ENCODE measurements around the gene GAS2L3. TPM values are rescaled to one million over a fixed set of nuclear protein-coding genes. Genes with fewer than 3 reads are reported as not detected.

GAS2L3 gene
- total RNA-seq, 1 donor from 2014 or later = 5.2 TPM

- no peaks in the 10 kb centered on the region for H3K27me3 ChIP-seq (ENCODE audit: insufficient read depth, low read length)
- no peak for DNase-seq (ENCODE audit: low read depth)
- Mint-ChIP-seq H3K27ac (ENCODE audit: unreplicated experiment) (no peak overlapping the region), H3K9me3 (ENCODE audit: unreplicated experiment) (peaks cover 2% of the 10 kb centered on the region), H3K27me3 (ENCODE audit: low read depth, unreplicated experiment) (no peaks in the 10 kb centered on the region), H3K4me1 (ENCODE audit: low read depth, unreplicated experiment) (no peaks in the 10 kb centered on the region), H3K36me3 (ENCODE audit: low read depth, unreplicated experiment) (peaks cover 3% of the 10 kb centered on the region), H3K4me3 (ENCODE audit: unreplicated experiment) (no peak overlapping the region)
- no peaks in the 10 kb centered on the region for H3K79me2 ChIP-seq (ENCODE audit: insufficient read depth, low read length)
- no peak overlapping the region for H2AFZ ChIP-seq (ENCODE audit: low read depth, low read length)
- H3K9me3 ChIP-seq (ENCODE audit: insufficient read depth, low read depth, low read length) = no peaks in the 10 kb centered on the region
- H3K27ac ChIP-seq (ENCODE audit: low read depth, low read length) = no peak overlapping the region
- no peak overlapping the region for H3K4me2 ChIP-seq (ENCODE audit: low read length)
- H3K9ac ChIP-seq (ENCODE audit: low read length) = no peak overlapping the region
- FAIRE-seq = no peak
- H3K4me1 ChIP-seq (ENCODE audit: insufficient read depth, low read length) = no peaks in the 10 kb centered on the region
- peaks cover 2% of the 10 kb centered on the region for H3K36me3 ChIP-seq (ENCODE audit: insufficient read depth, low read length)
- TF ChIP-seq CTCF (IDR thresholded peaks at IDR 0.05; ENCODE audit: insufficient read depth, low read depth, low read length) (no peak), EZH2 (IDR thresholded peaks at IDR 0.05; ENCODE audit: insufficient read depth, low read length) (no peak)
- H4K20me1 ChIP-seq (ENCODE audit: insufficient read depth, low read length) = no peaks in the 10 kb centered on the region
- no peak overlapping the region for H3K4me3 ChIP-seq (ENCODE audit: insufficient read depth, low read depth, low read length)
Measured at GRCh38 chr12:100608776-100609175, 35.3 kb downstream of the GAS2L3 start.

- FAIRE-seq (no peak), DNase-seq (ENCODE audit: low read depth) (no peak)
- Mint-ChIP-seq H3K4me3 (ENCODE audit: unreplicated experiment) (no peak overlapping the region), H3K27me3 (ENCODE audit: low read depth, unreplicated experiment) (no peaks in the 10 kb centered on the region), H3K4me1 (ENCODE audit: low read depth, unreplicated experiment) (no peaks in the 10 kb centered on the region), H3K27ac (ENCODE audit: unreplicated experiment) (no peak overlapping the region), H3K36me3 (ENCODE audit: low read depth, unreplicated experiment) (peaks cover 3% of the 10 kb centered on the region), H3K9me3 (ENCODE audit: unreplicated experiment) (no peaks in the 10 kb centered on the region)
- TF ChIP-seq CTCF (IDR thresholded peaks at IDR 0.05; ENCODE audit: insufficient read depth, low read depth, low read length) = no peak
- no peak for TF ChIP-seq EZH2 (IDR thresholded peaks at IDR 0.05; ENCODE audit: insufficient read depth, low read length)
- no peak overlapping the region for H3K27ac ChIP-seq (ENCODE audit: low read depth, low read length)
- no peaks in the 10 kb centered on the region for H3K79me2 ChIP-seq (ENCODE audit: insufficient read depth, low read length)
- no peak overlapping the region for H3K9ac ChIP-seq (ENCODE audit: low read length)
- H3K4me2 ChIP-seq (ENCODE audit: low read length) = no peak overlapping the region
- no peaks in the 10 kb centered on the region for H3K9me3 ChIP-seq (ENCODE audit: insufficient read depth, low read depth, low read length)
- no peaks in the 10 kb centered on the region for H3K27me3 ChIP-seq (ENCODE audit: insufficient read depth, low read length)
- no peak overlapping the region for H2AFZ ChIP-seq (ENCODE audit: low read depth, low read length)
- H3K36me3 ChIP-seq (ENCODE audit: insufficient read depth, low read length) = peaks cover 2% of the 10 kb centered on the region
- no peaks in the 10 kb centered on the region for H4K20me1 ChIP-seq (ENCODE audit: insufficient read depth, low read length)
- H3K4me3 ChIP-seq (ENCODE audit: insufficient read depth, low read depth, low read length) = no peak overlapping the region
- H3K4me1 ChIP-seq (ENCODE audit: insufficient read depth, low read length) = no peaks in the 10 kb centered on the region
Measured at GRCh38 chr12:100610666-100611430, 37.4 kb downstream of the GAS2L3 start.

GRCh38 chr12:100612606-100613005 lies 39.1 kb downstream of the GAS2L3 start:
- no peaks in the 10 kb centered on the region for H3K27me3 Mint-ChIP-seq (ENCODE audit: low read depth, unreplicated experiment)
- no peak for DNase-seq (ENCODE audit: low read depth)
- no peak for FAIRE-seq
- H3K27ac ChIP-seq (ENCODE audit: low read depth, low read length) = no peak overlapping the region
- no peak overlapping the region for H2AFZ ChIP-seq (ENCODE audit: low read depth, low read length)
- H4K20me1 ChIP-seq (ENCODE audit: insufficient read depth, low read length) = no peaks in the 10 kb centered on the region
- H3K9me3 Mint-ChIP-seq (ENCODE audit: unreplicated experiment) = no peaks in the 10 kb centered on the region
- H3K36me3 Mint-ChIP-seq (ENCODE audit: low read depth, unreplicated experiment) = peaks cover 3% of the 10 kb centered on the region
- H3K4me3 ChIP-seq (ENCODE audit: insufficient read depth, low read depth, low read length) = no peak overlapping the region
- no peaks in the 10 kb centered on the region for H3K79me2 ChIP-seq (ENCODE audit: insufficient read depth, low read length)
- H3K4me2 ChIP-seq (ENCODE audit: low read length) = no peak overlapping the region
- no peak overlapping the region for H3K27ac Mint-ChIP-seq (ENCODE audit: unreplicated experiment)
- H3K4me1 Mint-ChIP-seq (ENCODE audit: low read depth, unreplicated experiment) = no peaks in the 10 kb centered on the region
- TF ChIP-seq CTCF (IDR thresholded peaks at IDR 0.05; ENCODE audit: insufficient read depth, low read depth, low read length) (no peak), EZH2 (IDR thresholded peaks at IDR 0.05; ENCODE audit: insufficient read depth, low read length) (no peak)
- H3K27me3 ChIP-seq (ENCODE audit: insufficient read depth, low read length) = no peaks in the 10 kb centered on the region
- no peak overlapping the region for H3K4me3 Mint-ChIP-seq (ENCODE audit: unreplicated experiment)
- H3K9ac ChIP-seq (ENCODE audit: low read length) = no peak overlapping the region
- peaks cover 2% of the 10 kb centered on the region for H3K36me3 ChIP-seq (ENCODE audit: insufficient read depth, low read length)
- H3K4me1 ChIP-seq (ENCODE audit: insufficient read depth, low read length) = no peaks in the 10 kb centered on the region
- no peaks in the 10 kb centered on the region for H3K9me3 ChIP-seq (ENCODE audit: insufficient read depth, low read depth, low read length)
